ENCODE results near the gene ALCAM. TPM values are rescaled to one million over a fixed set of nuclear protein-coding genes. Genes with fewer than 3 reads are reported as not detected.

ALCAM gene
- total and polyA plus RNA-seq, 7 donors, result 0.42 to 1.5 (median 0.70) TPM

GRCh38 chr3:105435277-105435676 lies 68.6 kb downstream of the ALCAM start:
- WGBS, 3 donors, result 73 to 75% (median 75%) methylated on average over 3 of the region's 3 CpGs
- intact Hi-C loops (cut with DNase I), result no loop called here
- no peak for ATAC-seq

GRCh38 chr3:105436687-105437086 lies 70.0 kb downstream of the ALCAM start:
- TF ChIP-seq, protein P1, sequence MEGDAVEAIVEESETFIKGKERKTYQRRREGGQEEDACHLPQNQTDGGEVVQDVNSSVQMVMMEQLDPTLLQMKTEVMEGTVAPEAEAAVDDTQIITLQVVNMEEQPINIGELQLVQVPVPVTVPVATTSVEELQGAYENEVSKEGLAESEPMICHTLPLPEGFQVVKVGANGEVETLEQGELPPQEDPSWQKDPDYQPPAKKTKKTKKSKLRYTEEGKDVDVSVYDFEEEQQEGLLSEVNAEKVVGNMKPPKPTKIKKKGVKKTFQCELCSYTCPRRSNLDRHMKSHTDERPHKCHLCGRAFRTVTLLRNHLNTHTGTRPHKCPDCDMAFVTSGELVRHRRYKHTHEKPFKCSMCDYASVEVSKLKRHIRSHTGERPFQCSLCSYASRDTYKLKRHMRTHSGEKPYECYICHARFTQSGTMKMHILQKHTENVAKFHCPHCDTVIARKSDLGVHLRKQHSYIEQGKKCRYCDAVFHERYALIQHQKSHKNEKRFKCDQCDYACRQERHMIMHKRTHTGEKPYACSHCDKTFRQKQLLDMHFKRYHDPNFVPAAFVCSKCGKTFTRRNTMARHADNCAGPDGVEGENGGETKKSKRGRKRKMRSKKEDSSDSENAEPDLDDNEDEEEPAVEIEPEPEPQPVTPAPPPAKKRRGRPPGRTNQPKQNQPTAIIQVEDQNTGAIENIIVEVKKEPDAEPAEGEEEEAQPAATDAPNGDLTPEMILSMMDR (IDR thresholded peaks at IDR 0.05), result no peak

More at GRCh38 chr3:105435277-105435676, 68.6 kb downstream of the ALCAM start:
- Histone ChIP-seq H3K4me1 (no peaks in the 10 kb centered on the region), H3K27me3 (ENCODE audit: insufficient read depth in 3 of 3, low read length in 2 of 3) (no peaks in the 10 kb centered on the region), H3K27ac (no peak overlapping the region), H3K36me3 (ENCODE audit: insufficient read depth in 1 of 2, low read depth in 1 of 2) (no peaks in the 10 kb centered on the region), H3K4me3 (no peak overlapping the region), H3K9me3 (no peaks in the 10 kb centered on the region)
- TF ChIP-seq, protein P1 (IDR thresholded peaks at IDR 0.05), result no peak
- DNase-seq, result no peak

GRCh38 chr3:105440113-105440512 lies 73.4 kb downstream of the ALCAM start:
- intact Hi-C loops (cut with DNase I), result no loop called here
- no peak overlapping the region for H3K4me3 ChIP-seq
- H3K27ac ChIP-seq, result no peak overlapping the region
- ATAC-seq, result no peak
- no peaks in the 10 kb centered on the region for H3K9me3 ChIP-seq
- no peaks in the 10 kb centered on the region for H3K4me1 ChIP-seq
- DNase-seq, result no peak
- WGBS, 3 donors, result 93 to 97% (median 93%) methylated on average over 3 of the region's 3 CpGs
- no peaks in the 10 kb centered on the region for H3K27me3 ChIP-seq (ENCODE audit: insufficient read depth in 3 of 3, low read length in 2 of 3)
- H3K36me3 ChIP-seq (ENCODE audit: insufficient read depth in 1 of 2, low read depth in 1 of 2), result no peaks in the 10 kb centered on the region
- TF ChIP-seq, protein P1 (IDR thresholded peaks at IDR 0.05), result no peak

More at GRCh38 chr3:105436687-105437086, 70.0 kb downstream of the ALCAM start:
- no peaks in the 10 kb centered on the region for H3K27me3 ChIP-seq (ENCODE audit: insufficient read depth in 3 of 3, low read length in 2 of 3)
- H3K4me1 ChIP-seq, result no peaks in the 10 kb centered on the region
- H3K4me3 ChIP-seq, result no peak overlapping the region
- H3K36me3 ChIP-seq (ENCODE audit: insufficient read depth in 1 of 2, low read depth in 1 of 2), result no peaks in the 10 kb centered on the region
- no peak overlapping the region for H3K27ac ChIP-seq
- no peak for DNase-seq
- intact Hi-C loops (cut with DNase I), result no loop called here
- ATAC-seq, result no peak
- no peaks in the 10 kb centered on the region for H3K9me3 ChIP-seq

GRCh38 chr3:105444725-105445124 lies 78.0 kb downstream of the ALCAM start:
- Histone ChIP-seq H3K36me3 (ENCODE audit: insufficient read depth in 1 of 2, low read depth in 1 of 2) (no peaks in the 10 kb centered on the region), H3K27ac (no peak overlapping the region), H3K9me3 (no peaks in the 10 kb centered on the region), H3K4me1 (no peaks in the 10 kb centered on the region), H3K27me3 (ENCODE audit: insufficient read depth in 3 of 3, low read length in 2 of 3) (no peaks in the 10 kb centered on the region), H3K4me3 (no peak overlapping the region)
- TF ChIP-seq, protein P1 (IDR thresholded peaks at IDR 0.05), result no peak
- WGBS, 3 donors, result 90 to 96% (median 93%) methylated on average over 1 of the region's 1 CpG
- DNase-seq (no peak), ATAC-seq (no peak)
- intact Hi-C loops (cut with DNase I), result no loop called here

DNA sequence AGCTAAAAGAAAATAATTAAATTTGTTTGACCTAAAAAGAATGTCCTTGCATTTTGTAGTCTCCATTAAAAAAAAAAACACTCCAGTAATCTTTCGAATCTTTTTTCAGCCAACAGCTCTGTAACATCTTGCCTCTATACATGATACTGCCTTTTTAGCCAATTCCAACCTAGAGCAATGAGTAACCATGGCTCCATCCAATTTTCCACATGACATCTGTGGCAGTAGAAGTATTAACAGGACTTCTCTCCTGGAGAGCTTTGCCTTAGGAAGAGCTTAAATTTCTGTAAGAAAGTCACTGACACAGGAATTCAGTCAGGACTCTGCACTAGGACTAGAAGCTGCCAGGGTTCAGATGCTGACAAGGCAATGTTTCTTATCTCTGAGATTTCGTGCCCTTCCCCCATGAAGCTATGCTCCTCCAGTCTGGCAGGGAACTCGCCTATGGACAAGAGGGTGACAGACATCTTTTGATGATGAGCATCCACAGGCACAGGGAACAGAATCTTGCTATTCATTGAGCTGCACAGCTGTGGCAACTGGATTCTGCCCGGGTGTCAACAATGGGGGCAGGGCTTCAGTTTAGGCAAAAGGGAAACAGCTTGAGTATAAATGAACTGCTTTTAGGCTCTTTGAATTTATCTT lies 81.8 kb downstream of the ALCAM start:
- H3K4me3 ChIP-seq, result no peak overlapping the region
- H3K4me1 ChIP-seq, result no peaks in the 10 kb centered on the region
- H3K27ac ChIP-seq, result no peak overlapping the region
- ATAC-seq (no peak), DNase-seq (no peak)
- no peaks in the 10 kb centered on the region for H3K27me3 ChIP-seq (ENCODE audit: insufficient read depth in 3 of 3, low read length in 2 of 3)
- H3K36me3 ChIP-seq (ENCODE audit: insufficient read depth in 1 of 2, low read depth in 1 of 2), result no peaks in the 10 kb centered on the region
- TF ChIP-seq, protein P1 (IDR thresholded peaks at IDR 0.05), result no peak
- no peaks in the 10 kb centered on the region for H3K9me3 ChIP-seq
- 25 to 32% (median 26%) methylated on average over 4 of the region's 4 CpGs for WGBS, 3 donors
- intact Hi-C loops (cut with DNase I), result no loop called here
